Stimulated activated CD8-positive, alpha-beta memory T cell treated with anti-CD3 and anti-CD28 coated beads, Interleukin-12 subunit alpha, Interleukin-12 subunit beta, amount 100 ng/mL, for 24 hours (primary cell): ENCODE measurements around the gene NMUR1.

Source experiments
- DNase-seq: peaks from one replicate; pipeline ENCODE4 v3.0.0-alpha.2; 2020; ENCODE audit errors: extremely low read depth

Gene NMUR1

GRCh38 chr2:231526341-231527090, 3.7 kb downstream of the NMUR1 start:
- no peak for DNase-seq

DNA sequence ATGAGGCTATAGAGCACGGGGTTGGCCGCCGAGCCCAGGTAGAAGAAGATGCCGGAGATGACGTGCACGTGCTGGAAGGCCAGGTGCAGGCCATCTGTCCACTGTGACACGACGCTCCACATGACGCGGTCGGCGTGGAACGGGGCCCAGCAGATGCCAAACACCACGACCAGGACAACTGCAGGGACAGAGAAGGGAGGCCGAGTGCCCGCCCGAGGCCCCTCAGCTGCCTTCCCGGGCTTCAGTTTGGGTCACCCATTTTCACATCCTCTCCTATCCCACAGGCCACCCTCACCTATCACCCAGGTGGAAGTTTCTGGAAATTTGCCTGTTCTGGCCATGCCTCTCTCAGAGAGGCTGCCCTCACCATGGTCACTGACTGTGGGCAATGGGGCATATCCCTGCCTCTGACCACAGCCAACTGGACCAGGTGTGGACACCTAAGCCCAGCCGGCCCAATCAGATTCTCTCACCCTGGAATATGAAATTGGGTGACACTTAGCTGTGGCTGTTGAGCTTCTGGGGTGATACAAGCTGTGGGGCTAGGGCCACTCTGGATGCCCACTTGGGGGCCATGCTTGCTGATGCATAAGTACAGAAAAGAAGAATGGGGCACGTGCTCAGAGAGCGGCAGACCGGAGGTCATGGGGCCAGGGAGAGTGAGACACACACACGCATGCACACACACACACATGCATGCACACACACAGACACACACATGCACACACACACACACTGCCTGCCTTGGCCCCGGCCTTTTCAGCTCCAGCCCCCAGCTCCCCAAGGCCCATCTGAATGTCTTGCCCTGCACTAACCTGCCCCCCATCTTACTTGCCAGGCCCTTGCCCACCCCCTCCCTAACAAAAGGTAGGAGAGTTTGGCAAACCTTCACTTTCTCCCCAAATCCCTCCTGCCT, 4.7 kb downstream of the NMUR1 start:
- DNase-seq, result no peak

- no peak for DNase-seq
These were observed 5.6 kb downstream of the NMUR1 start for GRCh38 chr2:231524477-231525247.

DNA sequence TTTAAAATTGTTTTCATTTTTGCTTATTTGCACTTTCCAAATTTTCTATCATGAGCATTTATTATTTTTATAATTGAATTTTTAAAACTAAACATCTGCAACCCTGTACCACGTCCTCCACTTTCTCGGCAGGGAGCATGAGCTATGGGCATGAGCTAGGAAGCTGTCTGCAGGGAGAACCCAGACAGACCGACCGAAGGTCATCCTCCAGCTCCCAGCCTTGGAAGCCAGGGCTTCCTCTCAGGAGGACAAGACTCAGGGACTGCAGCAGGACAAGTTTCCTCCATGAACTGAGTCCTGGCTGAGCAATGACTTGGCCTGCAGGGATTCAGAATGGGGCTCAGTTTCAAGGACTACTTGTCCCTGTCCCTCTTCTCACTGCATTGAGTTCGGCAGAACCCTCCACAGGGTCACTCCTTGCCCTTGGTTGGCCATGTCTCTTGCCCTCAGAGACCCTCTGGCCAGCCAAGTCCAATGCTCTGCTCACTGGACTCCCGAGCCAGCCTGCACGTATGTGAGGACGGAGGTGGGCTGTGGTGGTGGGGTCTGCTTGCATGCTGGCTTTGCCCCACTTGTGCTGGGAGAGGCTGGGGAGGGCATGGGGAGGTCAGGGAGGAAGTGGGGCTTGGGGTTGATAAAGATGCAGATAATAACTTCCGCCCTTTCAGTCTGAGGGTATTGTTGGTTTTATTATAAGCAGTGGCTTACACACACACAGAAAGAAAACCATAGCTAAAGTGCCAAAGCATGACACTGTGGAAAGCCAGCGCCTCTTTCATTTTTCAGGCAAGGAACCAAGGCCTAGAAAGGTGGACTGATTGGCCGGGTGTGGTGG, 6.6 kb downstream of the NMUR1 start:
- no peak for DNase-seq

- no peak for DNase-seq
These were observed 7.6 kb downstream of the NMUR1 start for GRCh38 chr2:231522418-231523180.

DNA sequence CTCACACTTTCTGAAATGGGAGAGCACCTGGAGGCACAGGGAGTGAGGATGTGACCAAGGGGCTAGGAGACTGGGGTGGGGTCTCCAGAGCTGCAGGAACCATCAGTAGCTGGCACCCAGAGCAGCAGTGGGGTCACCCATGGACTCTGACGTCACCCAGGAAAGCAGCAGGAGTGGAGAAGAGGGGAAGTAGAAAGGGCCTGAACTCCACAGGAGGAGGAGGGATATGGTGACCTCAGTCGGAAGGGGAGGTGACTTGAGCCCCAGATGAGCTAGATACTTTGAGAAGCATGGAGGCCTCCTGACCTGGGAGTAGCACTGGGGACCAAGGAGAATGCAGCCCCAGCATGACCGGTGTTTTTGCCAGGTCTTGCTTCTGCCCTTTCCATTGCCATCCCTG, 8.8 kb downstream of the NMUR1 start:
- no peak for DNase-seq

- no peak for DNase-seq
These were observed 10.2 kb downstream of the NMUR1 start for GRCh38 chr2:231519975-231520555.

GRCh38 chr2:231518771-231519170, 11.5 kb downstream of the NMUR1 start:
- DNase-seq, result no peak

GRCh38 chr2:231515603-231516002, 14.6 kb downstream of the NMUR1 start:
- DNase-seq, result no peak

DNA sequence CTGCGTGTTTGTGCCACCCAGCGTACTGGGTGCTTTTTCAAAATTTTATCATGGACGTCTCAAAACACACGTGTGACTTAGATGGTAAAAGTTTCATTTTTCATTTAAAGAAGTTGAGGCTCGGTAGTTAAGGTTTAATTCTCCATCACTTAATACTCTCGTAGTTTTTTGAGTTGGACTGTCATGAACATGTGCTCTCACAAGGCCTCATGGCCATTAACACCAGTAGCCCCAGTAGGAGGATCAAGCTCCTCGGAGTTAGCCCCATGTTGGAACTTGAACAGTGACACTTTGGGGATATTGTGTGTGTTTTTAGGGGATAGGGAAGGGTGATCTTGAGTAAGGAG, 15.3 kb downstream of the NMUR1 start:
- DNase-seq, result no peak

DNA sequence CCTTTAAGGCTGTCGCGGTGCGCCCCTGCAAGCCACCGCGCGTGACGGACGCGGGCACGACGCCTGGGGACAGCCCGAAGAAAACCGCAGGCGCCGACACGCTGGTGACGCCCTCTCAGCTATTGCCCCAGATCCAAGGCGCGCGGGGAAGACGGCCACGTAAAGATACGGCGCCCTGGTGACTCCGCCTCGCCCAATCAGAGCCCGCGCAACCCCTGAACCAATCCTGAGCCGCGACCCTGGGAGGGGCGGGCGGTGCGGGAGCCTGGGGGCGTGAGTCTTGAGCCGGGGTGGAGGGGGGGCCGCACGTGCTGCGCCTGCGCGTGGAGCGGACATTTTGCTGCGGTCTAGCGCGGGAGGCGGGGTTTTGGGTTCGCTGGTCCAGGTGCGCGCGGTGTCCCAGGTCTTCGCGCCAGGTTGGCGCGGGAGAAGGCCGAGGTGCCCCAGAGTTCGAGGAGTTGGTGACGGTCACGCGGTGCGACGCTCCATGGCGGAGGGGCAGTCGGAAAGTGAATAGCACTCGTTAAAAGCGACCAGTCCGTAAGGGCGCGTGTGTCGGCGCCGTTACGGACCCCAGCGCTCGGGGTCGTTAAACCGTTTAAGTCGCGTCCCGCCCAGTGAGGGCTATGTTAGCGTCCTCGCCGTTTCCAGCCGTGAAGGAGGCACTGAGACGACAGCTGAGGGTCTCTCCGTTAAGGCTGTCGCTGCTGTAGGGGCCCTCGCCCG, 15.9 kb downstream of the NMUR1 start:
- DNase-seq, result peak; percentile 95

GRCh38 chr2:231513746-231514224, 16.5 kb downstream of the NMUR1 start:
- DNase-seq, result no peak

DNA sequence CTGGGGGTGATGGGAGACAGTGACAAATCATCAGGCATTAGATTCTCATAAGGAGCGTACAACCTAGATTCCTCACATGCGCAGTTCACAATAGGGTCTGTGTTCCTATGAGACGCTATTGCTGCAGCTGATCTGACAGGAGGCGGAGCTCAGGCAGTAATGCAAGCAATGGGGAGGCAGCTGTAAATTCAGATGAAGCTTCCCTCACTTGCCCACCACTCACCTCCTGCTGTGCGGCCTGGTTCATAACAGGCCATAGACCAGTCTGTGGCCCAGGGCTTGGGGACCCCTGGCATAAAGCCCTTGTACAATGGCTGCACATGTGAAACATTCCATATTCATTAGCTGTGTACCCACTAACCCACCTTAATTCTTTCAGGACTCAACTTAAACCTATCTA, 18.0 kb downstream of the NMUR1 start:
- no peak for DNase-seq

DNA sequence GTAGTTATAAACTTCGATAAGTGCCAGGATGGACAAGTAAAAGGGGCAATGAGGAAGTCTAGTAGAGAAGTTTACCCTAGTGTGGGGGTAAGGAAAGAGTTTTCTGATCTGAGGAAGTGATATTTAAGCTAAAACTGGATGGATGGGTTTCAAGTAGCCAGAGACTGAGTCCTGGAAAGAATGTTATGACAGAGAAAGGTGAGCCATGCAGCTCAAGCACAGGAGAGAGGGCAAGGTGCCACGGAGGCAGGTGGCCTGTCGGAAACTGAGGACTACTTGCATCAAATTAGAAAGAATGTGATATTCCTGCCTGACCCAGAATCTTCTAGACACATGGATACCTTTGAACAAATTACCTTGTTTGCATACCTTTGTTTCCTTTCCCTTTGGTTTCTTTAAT, 26.5 kb downstream of the NMUR1 start:
- no peak for DNase-seq

DNA sequence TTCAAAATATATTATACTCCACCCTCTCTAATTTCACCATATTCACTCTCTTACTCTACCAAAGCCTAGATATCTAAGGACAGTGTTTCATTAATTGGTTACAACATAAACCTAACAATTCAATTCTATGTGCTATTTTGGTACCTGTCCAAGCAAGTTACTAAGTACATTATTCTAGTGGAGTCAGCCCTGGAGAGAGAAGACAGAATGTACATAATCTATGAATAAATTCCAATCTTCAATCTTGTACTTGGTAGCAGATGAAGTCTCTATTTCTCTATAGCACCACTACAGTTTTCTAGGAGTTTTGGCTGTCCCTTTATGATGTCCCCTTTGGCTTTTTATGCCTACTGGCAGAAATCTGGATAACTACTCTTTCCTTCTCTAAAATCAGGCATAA, 27.6 kb downstream of the NMUR1 start:
- no peak for DNase-seq

DNA sequence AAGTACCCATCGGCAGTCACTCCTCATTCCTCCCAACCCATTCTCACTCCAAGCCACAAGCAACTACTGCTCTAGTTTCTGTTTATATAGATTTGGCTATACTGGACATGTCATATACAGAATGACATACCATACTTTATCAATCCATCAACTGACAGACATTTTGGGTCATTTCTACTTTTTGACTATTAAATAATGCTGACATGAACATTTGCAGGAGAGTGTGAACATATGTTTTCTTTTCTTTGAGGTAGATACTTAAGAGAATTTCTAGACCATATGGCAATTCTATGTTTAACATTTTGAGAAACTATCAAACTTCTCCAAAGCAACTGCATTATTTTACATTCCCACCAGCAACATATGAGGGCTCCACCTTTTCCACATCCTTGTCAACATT, 32.6 kb downstream of the NMUR1 start:
- no peak for DNase-seq

DNA sequence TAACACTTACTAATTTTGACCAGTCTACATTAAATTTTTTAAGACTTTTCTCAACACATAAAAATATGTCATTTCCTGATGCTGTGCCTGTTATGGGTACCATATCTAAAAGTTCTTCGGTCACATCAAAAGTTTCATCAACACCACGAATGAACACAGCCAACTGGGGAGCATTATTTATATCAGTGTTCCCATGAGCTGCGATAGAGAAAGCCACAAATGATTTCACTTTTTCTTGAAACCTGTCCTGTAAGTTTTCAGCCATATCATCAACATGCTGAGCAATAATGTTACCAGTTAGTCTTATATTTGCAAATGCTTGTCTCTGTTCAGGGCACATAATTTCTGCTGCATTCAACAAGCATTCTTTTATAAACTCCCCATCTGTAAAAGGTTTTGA, 35.6 kb downstream of the NMUR1 start:
- DNase-seq, result no peak

GRCh38 chr2:231490801-231491200, 39.4 kb downstream of the NMUR1 start:
- no peak for DNase-seq

GRCh38 chr2:231489990-231490389, 40.3 kb downstream of the NMUR1 start:
- no peak for DNase-seq

DNA sequence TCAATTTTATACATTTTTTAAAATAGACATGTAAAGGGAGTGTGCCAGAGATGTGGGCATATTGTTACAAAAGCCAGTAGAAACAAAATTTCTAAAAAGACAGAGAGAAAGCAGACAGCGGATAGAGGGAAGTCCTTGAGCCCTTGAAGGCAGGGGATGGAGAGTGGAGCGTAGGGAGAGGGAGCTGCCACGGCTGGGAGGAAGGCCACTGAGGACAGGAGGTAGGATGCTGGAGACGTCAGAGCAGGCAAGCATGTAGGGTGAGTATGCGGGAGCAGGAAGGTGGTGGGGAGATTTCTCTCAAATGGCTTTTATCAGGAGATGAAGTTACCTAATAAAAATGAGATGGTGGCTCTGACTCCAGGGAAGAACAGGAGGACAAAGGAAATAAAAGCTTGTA, 41.9 kb downstream of the NMUR1 start:
- DNase-seq, result no peak
